GM12873 (cell line): ENCODE measurements around the gene CARS2.

Experiments
- TF ChIP-seq, protein P1 (sequence below): IDR thresholded peaks from 2 replicates; pipeline ENCODE4 v1.5.1; 2012; ENCODE audit warnings: low read depth, mild to moderate bottlenecking, moderate library complexity, low read length, control low read depth; ENCODE audit not compliant: insufficient read depth; ENCODE audit errors: missing control alignments

CARS2 gene

DNA sequence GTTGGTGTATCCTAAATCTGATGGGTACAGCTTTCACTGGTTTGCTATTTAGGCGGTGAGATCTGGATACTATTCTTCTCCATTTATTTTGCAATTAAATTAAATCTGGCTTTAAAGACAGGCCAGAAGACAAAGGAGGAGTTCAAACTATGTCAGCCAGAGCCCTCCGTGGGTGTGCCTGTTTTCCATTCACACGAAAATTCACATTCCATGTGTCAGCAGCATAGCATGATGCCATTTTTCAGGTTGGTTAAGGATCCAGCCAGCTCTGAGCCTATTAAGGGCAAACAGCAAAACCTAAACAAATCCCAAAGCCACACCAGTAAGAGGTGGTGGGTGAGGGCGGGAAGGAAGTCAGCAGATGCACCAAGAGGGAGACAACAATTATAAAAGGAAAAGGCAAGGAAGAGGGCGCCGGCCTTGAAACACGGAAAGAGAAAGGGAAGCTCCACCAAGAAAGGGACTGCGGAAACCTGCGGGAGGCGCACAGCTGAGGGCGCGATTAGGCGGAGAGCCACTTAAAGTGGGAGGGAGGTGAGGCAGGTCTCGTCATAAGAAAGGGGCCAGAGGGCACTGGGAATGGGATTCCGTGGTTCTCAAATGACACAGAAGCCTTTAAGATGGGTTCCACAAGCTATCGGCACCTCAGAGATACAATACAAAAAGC is 43.0 kb downstream of the CARS2 start:
- TF ChIP-seq, protein P1, sequence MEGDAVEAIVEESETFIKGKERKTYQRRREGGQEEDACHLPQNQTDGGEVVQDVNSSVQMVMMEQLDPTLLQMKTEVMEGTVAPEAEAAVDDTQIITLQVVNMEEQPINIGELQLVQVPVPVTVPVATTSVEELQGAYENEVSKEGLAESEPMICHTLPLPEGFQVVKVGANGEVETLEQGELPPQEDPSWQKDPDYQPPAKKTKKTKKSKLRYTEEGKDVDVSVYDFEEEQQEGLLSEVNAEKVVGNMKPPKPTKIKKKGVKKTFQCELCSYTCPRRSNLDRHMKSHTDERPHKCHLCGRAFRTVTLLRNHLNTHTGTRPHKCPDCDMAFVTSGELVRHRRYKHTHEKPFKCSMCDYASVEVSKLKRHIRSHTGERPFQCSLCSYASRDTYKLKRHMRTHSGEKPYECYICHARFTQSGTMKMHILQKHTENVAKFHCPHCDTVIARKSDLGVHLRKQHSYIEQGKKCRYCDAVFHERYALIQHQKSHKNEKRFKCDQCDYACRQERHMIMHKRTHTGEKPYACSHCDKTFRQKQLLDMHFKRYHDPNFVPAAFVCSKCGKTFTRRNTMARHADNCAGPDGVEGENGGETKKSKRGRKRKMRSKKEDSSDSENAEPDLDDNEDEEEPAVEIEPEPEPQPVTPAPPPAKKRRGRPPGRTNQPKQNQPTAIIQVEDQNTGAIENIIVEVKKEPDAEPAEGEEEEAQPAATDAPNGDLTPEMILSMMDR: no peak

DNA sequence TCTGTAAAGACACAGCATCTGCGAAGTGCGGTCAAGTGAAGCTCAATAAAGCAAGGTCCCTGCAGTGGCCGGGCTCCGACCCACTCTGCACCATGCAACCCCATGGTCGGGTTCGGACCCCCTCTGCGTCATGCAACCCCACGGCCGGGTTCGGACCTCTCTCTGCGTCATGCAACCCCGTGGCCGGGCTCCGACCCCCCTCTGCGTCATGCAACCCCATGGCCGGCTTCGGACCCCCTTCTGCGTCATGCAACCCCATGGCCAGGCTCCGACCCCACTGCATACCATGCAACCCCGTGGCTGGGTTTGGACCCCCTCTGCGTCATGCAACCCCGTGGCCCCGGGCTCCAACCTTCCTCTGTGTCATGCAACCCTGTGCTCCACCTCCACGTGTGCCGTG is 43.8 kb downstream of the CARS2 start:
- TF ChIP-seq, protein P1: no peak

DNA sequence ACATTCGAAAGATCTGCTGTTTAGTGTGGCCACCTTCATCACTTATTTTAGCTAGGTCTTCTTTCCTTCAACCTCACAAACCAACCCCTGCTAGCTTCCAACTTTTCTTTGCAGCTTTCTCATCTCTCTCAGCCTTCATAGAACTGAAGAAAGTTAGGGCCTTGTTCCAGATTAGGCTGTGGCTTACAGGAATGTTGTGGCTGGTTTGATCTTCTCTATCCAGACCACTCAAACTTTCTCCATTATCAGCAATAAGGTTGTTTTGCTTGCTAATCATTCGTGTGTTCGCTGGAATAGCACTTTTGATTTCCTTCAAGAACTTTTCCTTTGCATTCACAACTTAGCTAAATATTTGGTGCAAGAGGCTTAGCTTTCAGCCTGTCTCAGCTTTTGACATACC is 44.7 kb downstream of the CARS2 start:
- TF ChIP-seq, protein P1: no peak

DNA sequence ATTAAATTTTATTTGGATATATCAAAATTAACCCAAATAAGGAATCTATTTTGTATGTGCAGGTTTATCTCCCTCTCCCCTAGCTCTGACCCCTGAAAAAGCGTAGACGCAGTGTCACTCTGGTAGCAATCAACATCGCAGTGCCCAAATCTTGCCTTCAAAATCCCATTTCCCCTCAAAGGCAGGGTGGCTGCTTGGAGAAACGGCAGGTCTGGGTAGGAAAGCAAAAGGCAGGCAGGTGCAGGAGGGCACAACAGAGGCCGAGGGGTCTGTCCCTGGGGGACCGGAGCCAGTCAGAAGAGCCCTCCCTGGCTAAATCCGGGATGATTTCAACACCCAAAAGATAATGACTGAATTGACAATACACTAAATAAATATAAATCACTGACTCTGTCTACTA is 48.7 kb downstream of the CARS2 start:
- TF ChIP-seq, protein P1: no peak

DNA sequence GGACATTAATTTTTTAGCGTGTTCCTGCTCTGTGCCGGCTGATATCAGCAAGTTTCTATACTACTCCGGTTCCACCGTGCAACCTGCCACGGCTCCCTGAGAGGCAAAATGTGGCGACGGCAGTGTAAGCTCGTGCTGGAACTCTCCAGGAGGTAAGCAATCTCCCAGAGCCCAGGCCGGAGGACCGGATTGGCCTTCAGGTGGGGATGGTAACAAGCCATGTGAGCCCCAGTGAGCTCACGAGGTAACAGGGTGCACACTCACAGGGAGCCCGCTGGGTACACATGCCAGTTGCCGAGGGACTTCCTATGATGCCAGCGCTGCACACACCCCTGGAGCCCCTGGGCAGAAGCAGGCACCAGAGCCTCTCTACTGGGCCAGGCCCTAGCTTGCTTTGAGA is 52.1 kb downstream of the CARS2 start:
- TF ChIP-seq, protein P1: no peak

DNA sequence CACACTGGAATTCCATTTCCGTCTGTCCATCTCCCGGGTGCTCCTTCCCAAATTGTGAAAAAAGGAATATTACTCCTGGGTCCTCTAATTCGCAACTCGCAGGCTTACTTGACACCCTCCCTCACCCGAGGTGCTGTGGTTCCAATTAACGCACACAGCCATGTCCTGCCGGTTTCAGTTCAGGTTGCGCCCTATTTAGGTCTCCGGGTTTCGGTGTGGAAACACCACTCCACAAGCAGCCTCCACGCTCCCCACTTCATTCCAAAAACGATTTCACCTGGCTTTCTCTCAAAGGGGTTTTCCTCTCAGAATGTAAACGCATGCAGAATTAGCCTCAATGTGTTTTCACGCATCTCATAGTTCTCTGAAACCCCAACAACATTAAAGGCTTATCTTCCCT is 52.6 kb downstream of the CARS2 start:
- TF ChIP-seq, protein P1: no peak

DNA sequence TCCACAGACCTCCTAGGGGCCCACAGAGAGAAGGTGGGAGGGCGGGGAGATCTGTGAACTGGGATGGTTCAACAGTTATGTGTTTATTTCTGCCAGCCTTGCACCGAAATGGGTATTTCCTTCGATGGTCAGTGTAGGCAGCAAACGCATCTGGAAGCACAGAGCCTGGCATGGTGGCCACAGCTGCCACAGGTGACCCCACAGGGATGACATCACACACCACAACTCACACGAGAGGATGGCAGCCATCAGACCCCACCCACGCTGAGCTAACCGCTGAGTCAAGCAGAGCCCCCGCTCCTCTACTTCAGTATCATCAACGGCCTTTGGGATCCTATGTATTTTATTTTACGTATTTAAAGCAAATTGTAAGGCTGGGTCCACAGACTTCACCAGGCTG is 53.2 kb downstream of the CARS2 start:
- TF ChIP-seq, protein P1: no peak
